Ovary (tissue), 9 donors: ENCODE results near the gene IL1RN. TPM values are rescaled to one million over a fixed set of nuclear protein-coding genes. Genes with fewer than 3 reads are reported as not detected.

Experiments
- DNase-seq, 5 donors: peaks; one replicate each; pipeline ENCODE4 v3.0.0-alpha.2; 2019 to 2020
- H3K27ac ChIP-seq, 2 donors: fragments of 200-600 bp; one replicate each; pipeline versions ENCODE4 v1.5.1 to v1.8.0; 2019 to 2022
- H3K27me3 ChIP-seq: fragments of 200-600 bp; one replicate; pipeline ENCODE4 v1.8.0; 2022
- H3K36me3 ChIP-seq: fragments of 200-600 bp; sonication (generic); one replicate; pipeline ENCODE4 v1.5.1; 2019
- H3K4me1 ChIP-seq: one replicate; pipeline ENCODE4 v1.8.1; 2013; ENCODE audit warnings: mild to moderate bottlenecking, moderate library complexity; ENCODE audit not compliant: insufficient read depth
- H3K4me3 ChIP-seq: fragments of 200-600 bp; sonication (generic); one replicate; pipeline ENCODE4 v1.5.1; 2017
- H3K9me3 ChIP-seq, 2 donors: fragments of 200-600 bp in 1 of 2; sonication (generic) in 1 of 2; one replicate each; pipeline versions ENCODE4 v1.5.1 to v1.8.1; 2013 to 2019; ENCODE audit warnings: mild to moderate bottlenecking in 1 of 2, moderate library complexity in 1 of 2
- CTCF ChIP-seq, 3 donors: fragments of 450-650 bp in 2 of 3; fragments of 200-600 bp in 1 of 3; IDR thresholded peaks; one replicate each; pipeline versions ENCODE4 v1.5.1 to v1.8.0; 2016 to 2022; ENCODE audit warnings: antibody characterized with exemption in 3 of 3, mild to moderate bottlenecking in 1 of 3
- EP300 ChIP-seq: sonication (generic); formaldehyde crosslinking; IDR thresholded peaks from one replicate; pipeline ENCODE4 v1.6.1; 2017; ENCODE audit warnings: antibody characterized with exemption
- POLR2A ChIP-seq: fragments of 450-650 bp; IDR thresholded peaks from one replicate; pipeline ENCODE4 v1.6.1; 2017; ENCODE audit warnings: antibody characterized with exemption, mild to moderate bottlenecking, moderate library complexity
- WGBS, 3 donors: extraction: QIAGEN DNeasy Blood & Tissue Kit in 1 of 3; methylation state at CpG; one replicate each; pipeline versions ENCODE4 v1.1.5 to v1.1.7; 2013 to 2017; 5-methylcytosine and 5-hydroxymethylcytosine counted together
- intact Hi-C, 4 donors: fragments of 100-400 bp; cut with DNase I; formaldehyde crosslinking; loops; one replicate each; pipeline versions ENCODE4 v1.11.0 to v1.15.1; 2022 to 2023
- polyA plus RNA-seq, 2 donors: library from polyadenylated mRNA; stranded (reverse); fragments of 200-250 nt in 1 of 2; fragments of 350-450 nt in 1 of 2; fragmentation: Illumina TruSeq in 1 of 2; extraction: RNeasy Lipid Tissue Mini Kit (QIAGEN cat#74804) in 1 of 2; gene quantifications; one replicate each; pipeline ENCODE4 v1.2.3, GENCODE V29; 2013 to 2014
- total RNA-seq, 7 donors: library from RNA; depleted of rRNA in 2 of 7; stranded (reverse); fragments of >200 nt in 2 of 7; fragmentation: NEBNext Ultra II Directional in 3 of 7; extraction: Animal tissue kit (Norgen Biotek cat#: 25700) in 3 of 7; gene quantifications; one replicate each; pipeline versions ENCODE4 v1.1.0 to v1.2.4, GENCODE V29; 2016 to 2023
- donor health status: DM: no; HTN: no; CAD: no; lungs with moderate emphysema.
- donor health status: DM: no; HTN: no; CAD: no.
- donor health status: Bipolar disorder and iron deficiency.
- donor health status: DM: yes; HTN: yes; CAD: no.
- donor health status: DM: no; HTN: no; CAD: no.
- donor health status: DM: yes; HTN: yes; CAD: no.

IL1RN gene
- total and polyA plus RNA-seq, 9 donors, result 0.29 to 7.9 (median 0.56) TPM; not detected in 1

GRCh38 chr2:113131352-113132185 is 4.2 kb downstream of the IL1RN start:
- no peaks in the 10 kb centered on the region for H3K36me3 ChIP-seq
- H3K9me3 ChIP-seq, result no peaks in the 10 kb centered on the region
- no peak for TF ChIP-seq POLR2A
- no peak for TF ChIP-seq CTCF (IDR thresholded peaks at IDR 0.05)
- no peak for TF ChIP-seq EP300
- 71 to 85% (median 75%) methylated on average over 7 of the region's 7 CpGs for WGBS, 3 donors
- H3K4me1 ChIP-seq, result no peaks in the 10 kb centered on the region
- H3K4me3 ChIP-seq, result no peak overlapping the region
- H3K27ac ChIP-seq, result no peak overlapping the region
- intact Hi-C loops, result loop anchor here (10.0 kb wide), 2 partner anchors 233 to 243 kb away; no protein-coding TSS in a partner anchor
- DNase-seq, result no peak
- no peaks in the 10 kb centered on the region for H3K27me3 ChIP-seq

GRCh38 chr2:113132414-113133021 is 5.1 kb downstream of the IL1RN start:
- Histone ChIP-seq H3K36me3 (no peaks in the 10 kb centered on the region), H3K27me3 (no peaks in the 10 kb centered on the region), H3K9me3 (no peaks in the 10 kb centered on the region), H3K27ac (no peak overlapping the region), H3K4me1 (no peaks in the 10 kb centered on the region), H3K4me3 (no peak overlapping the region)
- no peak for DNase-seq
- TF ChIP-seq EP300 (no peak), POLR2A (no peak), CTCF (IDR thresholded peaks at IDR 0.05) (no peak)
- intact Hi-C loops, result loop anchor here (10.0 kb wide), 2 partner anchors 232 to 242 kb away; no protein-coding TSS in a partner anchor
- 89 to 92% (median 89%) methylated on average over 17 of the region's 17 CpGs for WGBS, 3 donors

GRCh38 chr2:113133704-113134598 is 6.6 kb downstream of the IL1RN start:
- intact Hi-C loops, result loop anchor here (10.0 kb wide), 2 partner anchors 231 to 241 kb away; no protein-coding TSS in a partner anchor
- no peaks in the 10 kb centered on the region for H3K9me3 ChIP-seq
- DNase-seq, result no peak
- no peaks in the 10 kb centered on the region for H3K4me1 ChIP-seq
- H3K36me3 ChIP-seq, result no peaks in the 10 kb centered on the region
- WGBS, 3 donors, result 56 to 65% (median 60%) methylated on average over 7 of the region's 7 CpGs
- no peak overlapping the region for H3K27ac ChIP-seq
- no peaks in the 10 kb centered on the region for H3K27me3 ChIP-seq
- no peak overlapping the region for H3K4me3 ChIP-seq
- TF ChIP-seq POLR2A, result no peak

GRCh38 chr2:113134717-113135116 is 7.3 kb downstream of the IL1RN start:
- H3K27me3 ChIP-seq, result no peaks in the 10 kb centered on the region
- no peak for TF ChIP-seq CTCF (IDR thresholded peaks at IDR 0.05)
- TF ChIP-seq EP300, result no peak
- TF ChIP-seq POLR2A, result no peak
- intact Hi-C loops, result loop anchor here (5.0 to 10.0 kb wide), 3 partner anchors 63 to 240 kb away; no protein-coding TSS in a partner anchor
- no peaks in the 10 kb centered on the region for H3K9me3 ChIP-seq
- H3K36me3 ChIP-seq, result no peaks in the 10 kb centered on the region
- no peak overlapping the region for H3K4me3 ChIP-seq
- no peak overlapping the region for H3K27ac ChIP-seq
- H3K4me1 ChIP-seq, result no peaks in the 10 kb centered on the region
- no peak for DNase-seq
